HepG2 (cell line): ENCODE data around the gene PRKG1.

ENCODE experiments used
- KDM1A ChIP-seq: IDR thresholded peaks from 2 replicates; pipeline ENCODE4 v1.6.1; 2016; ENCODE audit warnings: missing compliant biosample characterization
- SP2 ChIP-seq: sonication (generic); formaldehyde crosslinking; IDR thresholded peaks from 2 replicates; pipeline ENCODE4 v1.5.1; 2020; ENCODE audit warnings: mild to moderate bottlenecking, missing genetic modification reagents
- ZSCAN20 ChIP-seq: sonication (generic); formaldehyde crosslinking; IDR thresholded peaks from 2 replicates; pipeline ENCODE4 v1.4.0; 2020; ENCODE audit warnings: missing genetic modification reagents, mild to moderate bottlenecking, borderline replicate concordance
- TF ChIP-seq, protein P1 (sequence below): conservative IDR thresholded peaks from 2 replicates; pipeline ENCODE4 v1.6.1; 2018; ENCODE audit warnings: missing genetic modification reagents

GRCh38 chr10:51090190-51090589, 15.9 kb downstream of the PRKG1 start:
- no peak for TF ChIP-seq ZSCAN20 (CRISPR knock-in tag)
- TF ChIP-seq SP2 (CRISPR knock-in tag) = no peak
- TF ChIP-seq, protein P1, sequence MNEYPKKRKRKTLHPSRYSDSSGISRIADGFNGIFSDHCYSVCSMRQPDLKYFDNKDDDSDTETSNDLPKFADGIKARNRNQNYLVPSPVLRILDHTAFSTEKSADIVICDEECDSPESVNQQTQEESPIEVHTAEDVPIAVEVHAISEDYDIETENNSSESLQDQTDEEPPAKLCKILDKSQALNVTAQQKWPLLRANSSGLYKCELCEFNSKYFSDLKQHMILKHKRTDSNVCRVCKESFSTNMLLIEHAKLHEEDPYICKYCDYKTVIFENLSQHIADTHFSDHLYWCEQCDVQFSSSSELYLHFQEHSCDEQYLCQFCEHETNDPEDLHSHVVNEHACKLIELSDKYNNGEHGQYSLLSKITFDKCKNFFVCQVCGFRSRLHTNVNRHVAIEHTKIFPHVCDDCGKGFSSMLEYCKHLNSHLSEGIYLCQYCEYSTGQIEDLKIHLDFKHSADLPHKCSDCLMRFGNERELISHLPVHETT (CRISPR knock-in tag) = no peak
- no peak for TF ChIP-seq KDM1A (CRISPR knock-in tag)
